Activated T-helper 2 cell treated with anti-CD3 and anti-CD28 coated beads, Interferon-gamma antibody, Interleukin-2, Interleukin-4, amounts not matched to agents 10 μg/mL and 5 μg/mL and 100 μg/mL, durations not matched to agents 14 hours and 24 hours and 36 hours (primary cell): Measurements from ENCODE around the gene HACD3. TPM values are rescaled to one million over a fixed set of nuclear protein-coding genes. Genes with fewer than 3 reads are reported as not detected.
"Not testable (repeated sequence)": the region's sequence is repeated elsewhere in the genome, so short reads cannot be mapped to it uniquely, and the experiment has no call there.

Experiments used
- DNase-seq: peaks from one replicate; pipeline ENCODE4 v3.0.0; 2021; ENCODE audit warnings: low spot score
- H3K27ac Mint-ChIP-seq: one replicate; pipeline ENCODE4 v1.8.0; 2021; ENCODE audit warnings: mixed read lengths
- H3K27me3 Mint-ChIP-seq: one replicate; pipeline ENCODE4 v1.8.0; 2021; ENCODE audit warnings: low read depth, mixed read lengths
- H3K36me3 Mint-ChIP-seq: one replicate; pipeline ENCODE4 v1.8.0; 2021; ENCODE audit warnings: low read depth, mixed read lengths
- H3K4me1 Mint-ChIP-seq: one replicate; pipeline ENCODE4 v1.8.0; 2021; ENCODE audit warnings: low read depth, mixed read lengths
- H3K4me3 Mint-ChIP-seq: one replicate; pipeline ENCODE4 v1.8.0; 2021; ENCODE audit warnings: low read depth, mild to moderate bottlenecking, moderate library complexity, mixed read lengths
- H3K9me3 Mint-ChIP-seq: one replicate; pipeline ENCODE4 v1.8.0; 2021; ENCODE audit warnings: mixed read lengths
- intact Hi-C: fragments of 100-400 bp; cut with micrococcal nuclease; formaldehyde crosslinking; loops from one replicate; pipeline ENCODE4 v1.15.1; 2023
- total RNA-seq: library from RNA; stranded (reverse); gene quantifications from 2 replicates; pipeline ENCODE4 v1.2.3, GENCODE V29; 2022

Gene HACD3
- total RNA-seq, 1 donor from 2014 or later = 39.1 TPM

DNA sequence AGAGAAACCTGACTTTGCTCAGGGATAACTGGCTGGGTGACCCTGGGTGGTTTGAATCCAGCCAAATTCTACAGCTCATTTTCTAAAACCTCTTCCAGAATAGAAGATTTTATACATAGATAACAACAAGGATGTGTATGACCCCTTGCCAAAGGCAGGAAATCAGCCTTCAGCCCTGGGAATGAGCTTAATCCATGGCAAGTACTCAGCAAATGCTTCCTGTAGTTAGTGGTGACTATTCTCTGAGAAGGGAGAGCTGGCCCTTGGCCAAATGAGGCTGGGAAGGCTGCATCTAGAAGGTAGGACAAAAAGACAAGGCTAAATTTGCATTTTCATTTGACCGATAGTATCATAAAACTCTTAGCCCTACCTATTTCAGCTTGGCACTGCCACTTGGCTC, 4.6 kb upstream of the HACD3 start:
- intact Hi-C loops = no loop called here
- no peak overlapping the region for H3K4me3 Mint-ChIP-seq
- H3K27ac Mint-ChIP-seq = no peak overlapping the region
- H3K36me3 Mint-ChIP-seq = no peaks in the 10 kb centered on the region
- peaks cover 4% of the 10 kb centered on the region for H3K4me1 Mint-ChIP-seq
- no peak for DNase-seq
- no peaks in the 10 kb centered on the region for H3K27me3 Mint-ChIP-seq
- no peaks in the 10 kb centered on the region for H3K9me3 Mint-ChIP-seq

DNA sequence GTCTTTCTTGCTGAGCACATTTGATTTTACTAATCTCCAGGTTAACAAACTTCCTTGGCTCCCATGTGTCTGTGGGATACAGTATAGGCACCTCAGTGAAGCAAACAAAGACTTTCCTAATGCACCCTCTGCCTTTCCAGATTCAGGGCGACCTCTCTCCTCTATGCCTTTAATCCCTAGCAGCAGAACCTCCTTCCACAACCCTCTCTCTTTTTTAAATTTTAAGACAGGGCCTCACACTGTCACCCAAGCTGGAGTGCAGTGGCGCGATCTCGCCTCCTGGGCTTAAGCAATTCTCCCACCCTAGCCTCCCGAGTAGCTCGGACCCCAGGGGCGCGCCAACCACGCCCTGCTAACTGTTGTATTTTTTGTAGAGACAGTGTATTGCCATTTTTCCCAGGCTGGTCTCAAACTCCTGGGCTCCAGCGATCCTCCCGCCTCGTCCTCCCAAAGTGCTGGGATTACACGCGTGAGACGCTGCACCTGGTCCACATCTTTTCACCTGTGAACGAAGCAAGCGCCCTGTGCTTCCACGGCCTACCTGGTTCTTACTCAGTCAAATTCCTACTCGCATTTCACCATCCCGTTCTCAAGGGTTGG, 1.7 kb upstream of the HACD3 start:
- Mint-ChIP-seq H3K36me3 (peaks cover 4% of the 10 kb centered on the region), H3K4me3 (no peak overlapping the region), H3K27me3 (no peaks in the 10 kb centered on the region), H3K9me3 (no peaks in the 10 kb centered on the region), H3K27ac (no peak overlapping the region), H3K4me1 (peaks cover 20% of the 10 kb centered on the region)
- intact Hi-C loops = no loop called here
- DNase-seq = no peak

DNA sequence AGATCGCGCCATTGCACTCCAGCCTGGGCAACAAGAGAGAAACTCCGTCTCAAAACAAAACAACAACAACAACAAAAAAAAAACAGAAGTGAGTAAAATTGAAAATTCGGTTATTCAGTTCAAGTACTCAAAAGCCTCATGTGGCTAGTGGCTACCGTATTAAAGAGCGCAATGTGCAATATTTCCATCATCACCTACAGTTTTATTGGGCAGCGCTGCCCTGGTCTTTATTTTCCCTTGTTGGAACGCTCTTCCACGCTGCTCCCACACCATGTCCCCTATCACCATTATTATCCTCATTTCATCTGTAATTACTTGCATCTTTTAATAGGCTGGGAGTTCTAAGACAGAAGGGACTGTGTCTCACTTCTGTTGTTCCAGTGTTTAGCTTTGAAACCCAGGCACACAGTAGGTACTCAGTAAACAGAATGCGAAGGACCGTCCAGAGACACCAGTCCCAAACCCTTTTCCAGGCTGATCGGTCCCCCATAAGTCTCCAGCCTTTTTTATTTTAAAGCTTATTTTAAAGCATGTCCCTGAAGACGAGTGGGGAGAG, 423 bp upstream of the HACD3 start:
- H3K9me3 Mint-ChIP-seq = no peaks in the 10 kb centered on the region
- peaks cover 28% of the 10 kb centered on the region for H3K4me1 Mint-ChIP-seq
- H3K4me3 Mint-ChIP-seq = peak overlapping the region; percentile 87
- H3K27ac Mint-ChIP-seq = peak overlapping the region; percentile 21
- no peak for DNase-seq
- intact Hi-C loops = loop anchor here (1.0 to 10.0 kb wide), 3 partner anchors 13 to 335 kb away; partner anchors contain the start of genes DPP8, INTS14 and RAB11A
- H3K36me3 Mint-ChIP-seq = peaks cover 4% of the 10 kb centered on the region
- H3K27me3 Mint-ChIP-seq = no peaks in the 10 kb centered on the region

DNA sequence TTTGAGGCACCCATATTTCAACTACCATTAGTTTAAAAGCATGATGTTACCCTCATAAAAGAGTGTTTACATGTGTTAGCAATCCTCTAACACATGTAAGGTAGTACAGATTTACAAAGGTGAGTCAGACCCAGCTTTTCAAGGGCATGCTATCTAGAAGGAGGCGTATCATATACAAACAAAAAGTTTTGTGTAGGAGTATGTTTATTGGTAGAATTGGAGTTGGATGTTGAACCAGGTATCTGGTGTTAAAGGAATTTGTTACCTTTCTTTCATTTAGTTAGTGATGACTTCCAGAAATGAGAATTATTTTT, 2.4 kb downstream of the HACD3 start:
- intact Hi-C loops = loop anchor here (10.0 kb wide), 1 partner anchor 332 kb away; the partner anchor contains the start of gene RAB11A
- peak overlapping the region; percentile 12 for H3K27ac Mint-ChIP-seq

DNA sequence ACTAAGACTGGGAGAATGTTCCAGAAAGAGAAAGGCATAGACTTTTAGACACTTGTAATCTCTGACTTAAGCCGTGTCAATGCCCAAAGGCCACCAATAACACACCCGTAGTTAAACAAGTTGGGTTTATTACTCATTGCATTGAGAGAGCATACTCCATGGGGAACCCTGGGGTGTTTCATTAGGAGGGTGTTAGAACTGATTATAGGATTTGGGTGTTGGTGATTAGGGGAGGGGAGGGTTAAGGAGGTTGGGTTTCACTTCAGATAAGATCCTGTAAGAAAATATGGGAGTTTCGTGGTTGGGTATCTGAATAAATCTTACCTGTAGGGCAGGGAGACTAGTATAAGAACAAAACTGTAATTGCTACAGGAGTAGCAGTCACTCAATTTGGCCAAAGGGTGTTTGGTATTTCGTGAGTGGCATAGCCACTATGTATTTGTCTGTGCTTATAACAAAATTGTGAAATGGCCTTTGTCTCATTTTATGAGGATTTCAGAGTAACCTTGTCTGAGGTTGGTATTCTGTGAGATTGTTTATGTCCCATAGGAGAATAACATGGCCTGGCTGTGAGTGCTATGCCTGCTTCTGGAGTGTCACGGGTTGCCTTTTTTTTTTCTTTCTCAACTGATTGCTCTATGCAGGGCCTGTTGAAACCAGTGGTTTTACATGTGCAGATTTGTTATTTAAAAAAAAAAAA, 2.9 kb downstream of the HACD3 start:
- intact Hi-C loops = loop anchor here (10.0 kb wide), 1 partner anchor 332 kb away; the partner anchor contains the start of gene RAB11A
- DNase-seq = no peak
- no peak overlapping the region for H3K4me3 Mint-ChIP-seq
- H3K4me1 Mint-ChIP-seq = peaks cover 31% of the 10 kb centered on the region
- H3K9me3 Mint-ChIP-seq = no peaks in the 10 kb centered on the region
- H3K27me3 Mint-ChIP-seq = no peaks in the 10 kb centered on the region
- no peak overlapping the region for H3K27ac Mint-ChIP-seq
- peaks cover 15% of the 10 kb centered on the region for H3K36me3 Mint-ChIP-seq

More for the DNA sequence above, 2.4 kb downstream of the HACD3 start:
- Mint-ChIP-seq H3K36me3 (peaks cover 12% of the 10 kb centered on the region), H3K4me1 (peaks cover 31% of the 10 kb centered on the region), H3K27me3 (no peaks in the 10 kb centered on the region), H3K4me3 (no peak overlapping the region), H3K9me3 (no peaks in the 10 kb centered on the region)
- no peak for DNase-seq

DNA sequence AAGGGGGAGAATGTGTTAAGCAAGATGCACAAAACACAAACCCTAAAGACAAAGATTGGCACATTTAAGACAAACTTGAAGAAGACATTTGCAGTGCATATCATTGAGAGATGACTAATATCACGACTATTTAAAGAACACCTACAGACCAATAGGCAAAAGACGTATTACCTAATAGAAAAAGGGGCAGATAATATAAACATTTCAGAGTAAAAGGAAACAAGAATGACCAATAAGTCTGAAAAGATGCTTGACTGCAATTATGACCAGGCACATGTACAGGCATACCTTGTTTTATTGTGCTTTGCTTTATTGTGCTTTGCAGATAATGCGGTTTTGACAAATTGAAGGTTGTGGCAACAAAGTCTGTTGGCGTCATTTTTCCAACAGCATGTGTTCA, 4.9 kb downstream of the HACD3 start:
- Mint-ChIP-seq H3K4me3 (no peak overlapping the region), H3K9me3 (no peaks in the 10 kb centered on the region), H3K27me3 (no peaks in the 10 kb centered on the region), H3K27ac (no peak overlapping the region), H3K36me3 (peaks cover 21% of the 10 kb centered on the region), H3K4me1 (peaks cover 27% of the 10 kb centered on the region)
- intact Hi-C loops = loop anchor here (10.0 kb wide), 1 partner anchor 330 kb away; the partner anchor contains the start of gene RAB11A
- no peak for DNase-seq

DNA sequence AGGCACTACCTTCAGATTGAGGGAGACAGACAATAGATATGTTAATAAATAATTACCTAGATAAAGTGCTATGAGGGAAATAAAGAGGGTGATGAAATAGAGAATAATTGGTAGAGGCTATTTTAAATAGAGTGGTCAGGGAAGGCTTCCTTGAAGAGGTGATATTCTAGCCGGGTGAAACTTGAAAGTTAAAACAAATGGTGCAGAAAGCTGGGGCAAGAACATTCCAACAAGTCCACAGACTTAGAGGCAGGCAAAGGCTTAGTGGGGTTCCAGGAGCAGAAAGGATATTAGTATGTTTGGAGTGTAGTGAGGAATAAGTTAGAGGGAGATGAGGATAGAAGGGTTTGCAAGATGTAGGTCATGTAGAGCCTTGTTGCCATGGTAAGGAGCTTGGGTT, 10.1 kb downstream of the HACD3 start:
- intact Hi-C loops = no loop called here

DNA sequence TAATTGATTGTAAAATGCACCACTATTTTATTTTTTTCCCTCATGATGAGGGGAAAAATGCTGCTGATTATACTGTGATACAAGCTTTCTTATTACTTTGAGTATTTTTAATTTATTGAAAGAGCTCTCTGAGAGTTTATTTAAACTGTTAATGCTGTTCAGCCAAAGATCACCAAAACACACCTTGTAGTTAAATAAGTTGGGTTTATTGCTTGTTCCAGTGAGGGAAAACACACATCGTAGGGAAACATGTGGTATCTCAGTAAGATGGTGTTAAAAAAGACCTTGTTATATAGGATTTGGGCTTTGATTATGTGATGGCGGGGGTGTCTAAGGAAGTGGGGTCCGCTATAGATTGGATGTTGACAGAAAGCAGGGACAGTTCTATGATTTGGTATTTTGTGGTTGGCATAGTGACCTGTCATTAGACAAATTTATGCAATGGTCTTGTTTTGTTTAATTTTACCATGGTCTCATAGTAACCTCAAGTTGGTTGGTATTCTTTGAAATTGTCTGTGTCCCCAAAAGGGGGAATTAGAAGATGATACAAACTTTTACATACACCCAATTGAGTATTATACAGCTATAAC, 11.1 kb downstream of the HACD3 start:
- H3K27ac Mint-ChIP-seq = no peak overlapping the region
- no peaks in the 10 kb centered on the region for H3K27me3 Mint-ChIP-seq
- no peaks in the 10 kb centered on the region for H3K4me1 Mint-ChIP-seq
- intact Hi-C loops = no loop called here
- no peak for DNase-seq
- no peak overlapping the region for H3K4me3 Mint-ChIP-seq
- no peaks in the 10 kb centered on the region for H3K9me3 Mint-ChIP-seq
- H3K36me3 Mint-ChIP-seq = peaks cover 10% of the 10 kb centered on the region

More for the DNA sequence above, 10.1 kb downstream of the HACD3 start:
- Mint-ChIP-seq H3K4me3 (no peak overlapping the region), H3K27ac (no peak overlapping the region), H3K36me3 (peaks cover 14% of the 10 kb centered on the region), H3K9me3 (no peaks in the 10 kb centered on the region), H3K4me1 (no peaks in the 10 kb centered on the region), H3K27me3 (no peaks in the 10 kb centered on the region)
- DNase-seq = no peak

DNA sequence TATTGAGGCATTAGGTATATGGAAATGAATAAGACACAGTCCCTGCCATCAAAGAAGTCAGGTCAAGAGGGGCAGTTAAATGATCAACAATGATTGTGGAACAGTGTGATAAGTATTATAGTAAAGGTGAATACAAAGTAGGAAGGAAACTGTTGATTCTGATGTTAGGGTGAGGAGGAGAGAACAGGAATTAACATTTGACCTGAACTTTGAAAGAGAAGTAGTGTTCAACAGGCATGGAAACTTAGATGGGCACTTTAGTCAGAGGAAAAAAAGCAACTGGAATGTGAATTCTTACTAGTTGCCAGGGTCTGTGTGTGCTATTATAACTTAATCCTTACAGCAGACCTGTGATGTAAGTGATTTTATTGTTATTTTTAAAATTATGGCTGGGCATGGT, 17.6 kb downstream of the HACD3 start:
- H3K9me3 Mint-ChIP-seq = no peaks in the 10 kb centered on the region
- no peak overlapping the region for H3K27ac Mint-ChIP-seq
- intact Hi-C loops = no loop called here
- no peaks in the 10 kb centered on the region for H3K36me3 Mint-ChIP-seq
- H3K4me1 Mint-ChIP-seq = peaks cover 13% of the 10 kb centered on the region
- DNase-seq = no peak
- H3K27me3 Mint-ChIP-seq = no peaks in the 10 kb centered on the region
- no peak overlapping the region for H3K4me3 Mint-ChIP-seq

DNA sequence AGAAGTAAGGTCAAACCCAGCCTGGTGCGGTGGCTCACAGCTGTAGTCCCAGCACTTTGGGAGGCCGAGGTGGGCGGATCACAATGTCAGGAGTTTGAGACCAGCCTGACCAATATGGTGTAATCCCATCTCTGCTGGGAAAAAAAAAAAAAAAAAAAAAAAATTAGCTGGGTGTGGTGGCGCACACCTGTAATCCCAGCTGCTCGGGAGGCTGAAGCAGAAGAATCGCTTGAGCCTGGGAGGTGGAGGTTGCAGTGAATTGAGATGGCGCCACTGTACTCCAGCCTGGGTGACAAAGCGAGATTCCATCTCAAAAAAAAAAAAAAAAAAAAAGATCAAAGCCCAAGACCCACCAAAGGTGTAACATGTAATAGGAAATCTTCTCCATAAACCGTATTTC, 19.0 kb downstream of the HACD3 start:
- H3K4me3 Mint-ChIP-seq, DNase-seq, H3K9me3 Mint-ChIP-seq, H3K27me3 Mint-ChIP-seq, H3K27ac Mint-ChIP-seq, intact Hi-C loops: not testable (repeated sequence)
- Mint-ChIP-seq H3K4me1 (peaks cover 13% of the 10 kb centered on the region), H3K36me3 (peaks cover 10% of the 10 kb centered on the region)

DNA sequence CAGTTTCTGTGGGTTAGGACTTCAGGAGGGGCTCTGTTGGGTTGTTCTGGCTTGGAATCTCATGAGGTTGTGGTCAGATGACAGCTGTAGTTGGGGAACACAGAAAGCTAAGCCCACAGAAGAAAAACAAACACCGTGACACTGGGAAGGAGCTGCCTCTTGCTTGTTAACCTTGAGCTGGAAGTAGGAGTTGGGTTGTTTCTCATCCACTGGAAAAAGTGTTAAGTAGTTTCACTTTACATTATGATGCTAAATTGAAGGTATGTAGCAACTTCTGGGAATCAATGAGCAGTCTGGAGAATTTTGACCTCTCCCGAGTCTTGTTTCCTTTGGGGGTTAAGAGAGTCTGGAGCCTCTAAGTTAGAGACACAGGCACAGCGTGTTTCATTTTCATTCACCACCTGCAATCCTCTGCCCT, 20.4 kb downstream of the HACD3 start:
- peaks cover 13% of the 10 kb centered on the region for H3K4me1 Mint-ChIP-seq
- no peak overlapping the region for H3K4me3 Mint-ChIP-seq
- H3K36me3 Mint-ChIP-seq = peaks cover 18% of the 10 kb centered on the region
- intact Hi-C loops = no loop called here
- H3K27me3 Mint-ChIP-seq = no peaks in the 10 kb centered on the region
- no peak overlapping the region for H3K27ac Mint-ChIP-seq
- H3K9me3 Mint-ChIP-seq = no peaks in the 10 kb centered on the region
- DNase-seq = no peak

DNA sequence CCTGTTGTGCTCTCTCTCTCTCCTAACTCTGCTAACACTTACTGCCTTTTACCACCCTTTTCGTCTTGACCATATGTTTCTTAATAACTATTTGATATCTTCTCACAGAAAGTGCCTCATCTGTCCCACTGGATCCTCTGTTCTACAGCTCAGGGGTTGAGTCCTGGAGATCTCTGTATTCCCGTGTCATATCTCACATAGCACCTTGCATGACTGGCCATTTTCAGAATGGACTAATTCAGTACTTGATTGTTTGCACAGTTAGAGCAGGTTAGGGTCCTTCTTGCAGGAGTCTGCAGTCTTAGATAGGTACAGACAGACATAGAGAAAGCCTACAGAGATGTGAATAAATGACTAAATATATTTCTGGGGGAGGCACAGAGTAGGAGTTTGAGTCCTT, 20.9 kb downstream of the HACD3 start:
- peaks cover 19% of the 10 kb centered on the region for H3K36me3 Mint-ChIP-seq
- peak overlapping the region; percentile 10 for H3K27ac Mint-ChIP-seq
- intact Hi-C loops = no loop called here
- H3K4me1 Mint-ChIP-seq = peaks cover 13% of the 10 kb centered on the region
- DNase-seq = no peak
- no peaks in the 10 kb centered on the region for H3K9me3 Mint-ChIP-seq
- H3K4me3 Mint-ChIP-seq = no peak overlapping the region
- H3K27me3 Mint-ChIP-seq = no peaks in the 10 kb centered on the region

DNA sequence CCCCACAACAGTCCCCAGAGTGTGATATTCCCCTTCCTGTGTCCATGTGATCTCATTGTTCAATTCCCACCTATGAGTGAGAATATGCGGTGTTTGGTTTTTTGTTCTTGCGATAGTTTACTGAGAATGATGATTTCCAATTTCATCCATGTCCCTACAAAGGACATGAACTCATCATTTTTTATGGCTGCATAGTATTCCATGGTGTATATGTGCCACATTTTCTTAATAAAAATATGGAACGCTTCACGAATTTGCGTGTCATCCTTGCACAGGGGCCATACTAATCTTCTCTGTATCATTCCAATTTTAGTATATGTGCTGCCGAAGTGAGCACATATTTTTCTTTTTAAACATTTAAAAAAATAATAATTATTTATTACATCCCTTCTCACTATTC, 22.6 kb downstream of the HACD3 start:
- H3K27ac Mint-ChIP-seq, DNase-seq, H3K4me3 Mint-ChIP-seq, H3K9me3 Mint-ChIP-seq, intact Hi-C loops, H3K27me3 Mint-ChIP-seq: not testable (repeated sequence)
- Mint-ChIP-seq H3K36me3 (peaks cover 27% of the 10 kb centered on the region), H3K4me1 (peaks cover 13% of the 10 kb centered on the region)
